WTC11 (cell line): ENCODE data around the gene GTF3C2. TPM values are rescaled to one million over a fixed set of nuclear protein-coding genes. Genes with fewer than 3 reads are reported as not detected.

Source experiments
- ATAC-seq: fragments of 200-7000 bp; cut with Tn5 transposase; 2 replicates; pipeline ENCODE4 v1.10.0; 2021; ENCODE audit warnings: mild to moderate bottlenecking, moderate library complexity
- CTCF ChIA-PET: fragments of 300-600 bp; sonication (Branson Sonifier 250); formaldehyde crosslinking; loops from one replicate; lab custom pipeline; 2021; ENCODE audit warnings: antibody characterized with exemption; lab: Charles Lee
- POLR2A ChIA-PET: fragments of 350-600 bp; sonication (Branson Sonifier 250); formaldehyde crosslinking; loops from one replicate; lab custom pipeline; 2021; ENCODE audit warnings: antibody characterized with exemption; lab: Charles Lee
- DNase-seq: peaks from one replicate; pipeline ENCODE4 v3.0.0; 2021; ENCODE audit warnings: low spot score
- H3K27ac Mint-ChIP-seq: 2 replicates; pipeline ENCODE4 v1.8.0; 2021; ENCODE audit warnings: mixed read lengths
- H3K27me3 Mint-ChIP-seq: 2 replicates; pipeline ENCODE4 v1.8.0; 2021; ENCODE audit warnings: low read depth, mild to moderate bottlenecking, moderate library complexity, mixed read lengths
- H3K36me3 Mint-ChIP-seq: 2 replicates; pipeline ENCODE4 v1.8.0; 2021; ENCODE audit warnings: mixed read lengths
- H3K4me1 Mint-ChIP-seq: 2 replicates; pipeline ENCODE4 v1.8.0; 2022; ENCODE audit warnings: mixed read lengths
- H3K4me3 Mint-ChIP-seq: 2 replicates; pipeline ENCODE4 v1.8.0; 2021; ENCODE audit warnings: mild to moderate bottlenecking, moderate library complexity, mixed read lengths
- H3K9me3 Mint-ChIP-seq: 2 replicates; pipeline ENCODE4 v1.8.0; 2021; ENCODE audit warnings: mixed read lengths
- ATF1 ChIP-seq: sonication (generic); formaldehyde crosslinking; IDR thresholded peaks from 2 replicates; pipeline ENCODE4 v1.8.1; 2023; ENCODE audit warnings: mild to moderate bottlenecking, moderate library complexity, missing genetic modification reagents
- CREM ChIP-seq: sonication (generic); formaldehyde crosslinking; IDR thresholded peaks from 2 replicates; pipeline ENCODE4 v1.8.1; 2022; ENCODE audit warnings: mild to moderate bottlenecking, missing genetic modification reagents, moderate library complexity
- EMX1 ChIP-seq: fragments of 250-450 bp; sonication (Bioruptor Pico); IDR thresholded peaks from 2 replicates; pipeline ENCODE4 v1.8.0; 2021; ENCODE audit warnings: mild to moderate bottlenecking
- FOXJ3 ChIP-seq: sonication (generic); formaldehyde crosslinking; IDR thresholded peaks from 2 replicates; pipeline ENCODE4 v1.9.0; 2021; ENCODE audit warnings: missing genetic modification reagents, mild to moderate bottlenecking, borderline replicate concordance
- FOXK1 ChIP-seq: sonication (generic); formaldehyde crosslinking; IDR thresholded peaks from 2 replicates; pipeline ENCODE4 v1.8.0; 2022; ENCODE audit warnings: mild to moderate bottlenecking, moderate library complexity, missing genetic modification reagents
- GABPB1 ChIP-seq: sonication (generic); formaldehyde crosslinking; IDR thresholded peaks from 2 replicates; pipeline ENCODE4 v1.8.1; 2023; ENCODE audit warnings: mild to moderate bottlenecking, missing genetic modification reagents
- GRHL2 ChIP-seq: fragments of 250-450 bp; sonication (Bioruptor Pico); IDR thresholded peaks from 2 replicates; pipeline ENCODE4 v1.8.0; 2022; ENCODE audit warnings: mild to moderate bottlenecking, moderate library complexity; ENCODE audit not compliant: insufficient replicate concordance, severe bottlenecking
- IRF2 ChIP-seq: sonication (generic); formaldehyde crosslinking; IDR thresholded peaks from 2 replicates; pipeline ENCODE4 v1.8.0; 2022; ENCODE audit warnings: low read depth, missing genetic modification reagents, borderline replicate concordance
- KAT7 ChIP-seq: sonication (generic); formaldehyde crosslinking; IDR thresholded peaks from 2 replicates; pipeline ENCODE4 v1.8.1; 2023; ENCODE audit warnings: missing genetic modification reagents, mild to moderate bottlenecking, borderline replicate concordance
- NR3C1 ChIP-seq: sonication (generic); formaldehyde crosslinking; conservative IDR thresholded peaks from 2 replicates; pipeline ENCODE4 v1.8.1; 2023; ENCODE audit warnings: low read depth, mild to moderate bottlenecking, missing genetic modification reagents
- RELA ChIP-seq: sonication (generic); formaldehyde crosslinking; IDR thresholded peaks from 2 replicates; pipeline ENCODE4 v1.8.1; 2022; ENCODE audit warnings: missing genetic modification reagents, mild to moderate bottlenecking, borderline replicate concordance
- SOX15 ChIP-seq: fragments of 250-450 bp; sonication (Bioruptor Pico); IDR thresholded peaks from 2 replicates; pipeline ENCODE4 v1.9.0; 2021; ENCODE audit warnings: mild to moderate bottlenecking
- SP1 ChIP-seq: sonication (generic); formaldehyde crosslinking; conservative IDR thresholded peaks from 2 replicates; pipeline ENCODE4 v1.8.1; 2022; ENCODE audit warnings: missing genetic modification reagents
- TP53 ChIP-seq: sonication (generic); formaldehyde crosslinking; IDR thresholded peaks from 2 replicates; pipeline ENCODE4 v1.8.1; 2023; ENCODE audit warnings: mild to moderate bottlenecking, missing genetic modification reagents
- USF1 ChIP-seq: sonication (generic); formaldehyde crosslinking; IDR thresholded peaks from 2 replicates; pipeline ENCODE4 v1.8.0; 2022; ENCODE audit warnings: mild to moderate bottlenecking, missing genetic modification reagents
- ZNF232 ChIP-seq: sonication (generic); formaldehyde crosslinking; IDR thresholded peaks from 2 replicates; pipeline ENCODE4 v1.8.0; 2022; ENCODE audit warnings: mild to moderate bottlenecking, missing genetic modification reagents
- ZNF317 ChIP-seq: sonication (generic); formaldehyde crosslinking; IDR thresholded peaks from 2 replicates; pipeline ENCODE4 v1.8.1; 2023; ENCODE audit warnings: low read depth, mild to moderate bottlenecking, moderate library complexity, missing genetic modification reagents, borderline replicate concordance
- ZNF396 ChIP-seq: fragments of 250-450 bp; sonication (Bioruptor Pico); IDR thresholded peaks from 2 replicates; pipeline ENCODE4 v1.8.0; 2021; ENCODE audit warnings: mild to moderate bottlenecking, moderate library complexity, borderline replicate concordance
- ZNF416 ChIP-seq: fragments of 250-450 bp; sonication (Bioruptor Pico); IDR thresholded peaks from 2 replicates; pipeline ENCODE4 v1.9.0; 2021; ENCODE audit warnings: mild to moderate bottlenecking, inconsistent platforms
- ZNF425 ChIP-seq: fragments of 250-450 bp; sonication (Bioruptor Pico); conservative IDR thresholded peaks from 2 replicates; pipeline ENCODE4 v1.9.0; 2021; ENCODE audit warnings: mild to moderate bottlenecking
- total RNA-seq: library from RNA; stranded (reverse); gene quantifications from 3 replicates; pipeline ENCODE4 v1.2.3, GENCODE V29; 2021
- TF ChIP-seq, protein P1 (sequence below): sonication (generic); formaldehyde crosslinking; IDR thresholded peaks from 2 replicates; pipeline ENCODE4 v1.8.1; 2022; ENCODE audit warnings: mild to moderate bottlenecking, missing genetic modification reagents, moderate library complexity, borderline replicate concordance
- TF ChIP-seq, protein P2 (sequence below): fragments of 250-450 bp; sonication (Bioruptor Pico); IDR thresholded peaks from 2 replicates; pipeline ENCODE4 v1.9.0; 2021; ENCODE audit warnings: mild to moderate bottlenecking
- TF ChIP-seq, protein P3 (sequence below): sonication (generic); formaldehyde crosslinking; conservative IDR thresholded peaks from 2 replicates; pipeline ENCODE4 v1.8.1; 2022; ENCODE audit warnings: mild to moderate bottlenecking, missing genetic modification reagents
- TF ChIP-seq, protein P4 (sequence below): sonication (generic); formaldehyde crosslinking; IDR thresholded peaks from 2 replicates; pipeline ENCODE4 v1.8.1; 2022; ENCODE audit warnings: low read depth, missing genetic modification reagents, borderline replicate concordance

The GTF3C2 gene
- total RNA-seq, 1 experiment from 2014 or later = 123 TPM

GRCh38 chr2:27375513-27376099, 19.0 kb upstream of the GTF3C2 start (continued):
- TF ChIP-seq, protein P1, sequence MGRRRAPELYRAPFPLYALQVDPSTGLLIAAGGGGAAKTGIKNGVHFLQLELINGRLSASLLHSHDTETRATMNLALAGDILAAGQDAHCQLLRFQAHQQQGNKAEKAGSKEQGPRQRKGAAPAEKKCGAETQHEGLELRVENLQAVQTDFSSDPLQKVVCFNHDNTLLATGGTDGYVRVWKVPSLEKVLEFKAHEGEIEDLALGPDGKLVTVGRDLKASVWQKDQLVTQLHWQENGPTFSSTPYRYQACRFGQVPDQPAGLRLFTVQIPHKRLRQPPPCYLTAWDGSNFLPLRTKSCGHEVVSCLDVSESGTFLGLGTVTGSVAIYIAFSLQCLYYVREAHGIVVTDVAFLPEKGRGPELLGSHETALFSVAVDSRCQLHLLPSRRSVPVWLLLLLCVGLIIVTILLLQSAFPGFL (CRISPR knock-in tag) = no peak
- TF ChIP-seq ZNF396 (CRISPR knock-in tag) (no peak), ZNF317 (CRISPR knock-in tag) (no peak), NR3C1 (no peak)
- TF ChIP-seq, protein P2, sequence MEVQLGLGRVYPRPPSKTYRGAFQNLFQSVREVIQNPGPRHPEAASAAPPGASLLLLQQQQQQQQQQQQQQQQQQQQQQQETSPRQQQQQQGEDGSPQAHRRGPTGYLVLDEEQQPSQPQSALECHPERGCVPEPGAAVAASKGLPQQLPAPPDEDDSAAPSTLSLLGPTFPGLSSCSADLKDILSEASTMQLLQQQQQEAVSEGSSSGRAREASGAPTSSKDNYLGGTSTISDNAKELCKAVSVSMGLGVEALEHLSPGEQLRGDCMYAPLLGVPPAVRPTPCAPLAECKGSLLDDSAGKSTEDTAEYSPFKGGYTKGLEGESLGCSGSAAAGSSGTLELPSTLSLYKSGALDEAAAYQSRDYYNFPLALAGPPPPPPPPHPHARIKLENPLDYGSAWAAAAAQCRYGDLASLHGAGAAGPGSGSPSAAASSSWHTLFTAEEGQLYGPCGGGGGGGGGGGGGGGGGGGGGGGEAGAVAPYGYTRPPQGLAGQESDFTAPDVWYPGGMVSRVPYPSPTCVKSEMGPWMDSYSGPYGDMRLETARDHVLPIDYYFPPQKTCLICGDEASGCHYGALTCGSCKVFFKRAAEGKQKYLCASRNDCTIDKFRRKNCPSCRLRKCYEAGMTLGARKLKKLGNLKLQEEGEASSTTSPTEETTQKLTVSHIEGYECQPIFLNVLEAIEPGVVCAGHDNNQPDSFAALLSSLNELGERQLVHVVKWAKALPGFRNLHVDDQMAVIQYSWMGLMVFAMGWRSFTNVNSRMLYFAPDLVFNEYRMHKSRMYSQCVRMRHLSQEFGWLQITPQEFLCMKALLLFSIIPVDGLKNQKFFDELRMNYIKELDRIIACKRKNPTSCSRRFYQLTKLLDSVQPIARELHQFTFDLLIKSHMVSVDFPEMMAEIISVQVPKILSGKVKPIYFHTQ (CRISPR knock-in tag) = no peak
- TF ChIP-seq, protein P3, sequence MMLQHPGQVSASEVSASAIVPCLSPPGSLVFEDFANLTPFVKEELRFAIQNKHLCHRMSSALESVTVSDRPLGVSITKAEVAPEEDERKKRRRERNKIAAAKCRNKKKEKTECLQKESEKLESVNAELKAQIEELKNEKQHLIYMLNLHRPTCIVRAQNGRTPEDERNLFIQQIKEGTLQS = no peak
- TF ChIP-seq, all 79 proteins: peak for 0

GRCh38 chr2:27373567-27373966, 17.0 kb upstream of the GTF3C2 start:
- H3K27ac Mint-ChIP-seq = no peak overlapping the region
- TF ChIP-seq, protein P4, sequence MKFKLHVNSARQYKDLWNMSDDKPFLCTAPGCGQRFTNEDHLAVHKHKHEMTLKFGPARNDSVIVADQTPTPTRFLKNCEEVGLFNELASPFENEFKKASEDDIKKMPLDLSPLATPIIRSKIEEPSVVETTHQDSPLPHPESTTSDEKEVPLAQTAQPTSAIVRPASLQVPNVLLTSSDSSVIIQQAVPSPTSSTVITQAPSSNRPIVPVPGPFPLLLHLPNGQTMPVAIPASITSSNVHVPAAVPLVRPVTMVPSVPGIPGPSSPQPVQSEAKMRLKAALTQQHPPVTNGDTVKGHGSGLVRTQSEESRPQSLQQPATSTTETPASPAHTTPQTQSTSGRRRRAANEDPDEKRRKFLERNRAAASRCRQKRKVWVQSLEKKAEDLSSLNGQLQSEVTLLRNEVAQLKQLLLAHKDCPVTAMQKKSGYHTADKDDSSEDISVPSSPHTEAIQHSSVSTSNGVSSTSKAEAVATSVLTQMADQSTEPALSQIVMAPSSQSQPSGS (CRISPR knock-in tag) = no peak
- TF ChIP-seq ZNF317 (CRISPR knock-in tag) (no peak), TP53 (CRISPR knock-in tag) (no peak), GABPB1 (CRISPR knock-in tag) (no peak), USF1 (no peak), ATF1 (no peak), SP1 (CRISPR knock-in tag) (no peak), KAT7 (CRISPR knock-in tag) (no peak), FOXK1 (no peak), GRHL2 (CRISPR knock-in tag) (no peak), ZNF416 (CRISPR knock-in tag) (no peak), CREM (no peak)
- no peaks in the 10 kb centered on the region for H3K27me3 Mint-ChIP-seq
- peaks cover 58% of the 10 kb centered on the region for H3K36me3 Mint-ChIP-seq
- H3K9me3 Mint-ChIP-seq = no peaks in the 10 kb centered on the region
- H3K4me1 Mint-ChIP-seq = peaks cover 20% of the 10 kb centered on the region
- H3K4me3 Mint-ChIP-seq = no peak overlapping the region
- CTCF ChIA-PET = no interaction called here
- POLR2A ChIA-PET = interaction anchor here (0.9 kb wide), 2 partner anchors 17 to 56 kb away, joined by 3 to 4 read pairs; partner anchors contain the start of gene GTF3C2
- no peak for ATAC-seq
- DNase-seq = no peak

GRCh38 chr2:27372937-27373336, 16.4 kb upstream of the GTF3C2 start:
- ChIA-PET CTCF (interaction anchor here (1.7 kb wide), 1 partner anchor 8 kb away, joined by 6 read pairs; the partner anchor contains the start of gene ZNF513), POLR2A (no interaction called here)
- peaks cover 20% of the 10 kb centered on the region for H3K4me1 Mint-ChIP-seq
- H3K9me3 Mint-ChIP-seq = no peaks in the 10 kb centered on the region
- H3K27me3 Mint-ChIP-seq = no peaks in the 10 kb centered on the region
- ATAC-seq (no peak), DNase-seq (no peak)
- peaks cover 64% of the 10 kb centered on the region for H3K36me3 Mint-ChIP-seq
- peak overlapping the region; percentile 13; the same call in 1 of the 2 replicates for H3K27ac Mint-ChIP-seq
- H3K4me3 Mint-ChIP-seq = peak overlapping the region; percentile 10; the same call in 1 of the 2 replicates
- no peak for TF ChIP-seq ZNF232 (CRISPR knock-in tag)
- TF ChIP-seq SOX15 (CRISPR knock-in tag) = no peak
- no peak for TF ChIP-seq RELA (CRISPR knock-in tag)
- no peak for TF ChIP-seq FOXJ3 (CRISPR knock-in tag)
- TF ChIP-seq IRF2 (CRISPR knock-in tag) = no peak
- no peak for TF ChIP-seq ZNF425 (CRISPR knock-in tag)
- TF ChIP-seq, protein P4 (CRISPR knock-in tag) = no peak
- no peak for TF ChIP-seq EMX1 (CRISPR knock-in tag)
